KBM-7 (cell line): Measurements from ENCODE around the gene MAB21L3.

Experiments used
- DNase-seq: peaks from one replicate; pipeline ENCODE4 v3.0.0-alpha.2; 2015
- in situ Hi-C: fragments of 300-500 bp; cut with MboI; formaldehyde crosslinking; loops from 2 replicates; pipeline ENCODE4 v1.14.3; 2020; ENCODE audit warnings: low sequenced_read_pairs, low pct_unique_long_range_greater_than_20kb, mixed read lengths

The MAB21L3 gene

DNA sequence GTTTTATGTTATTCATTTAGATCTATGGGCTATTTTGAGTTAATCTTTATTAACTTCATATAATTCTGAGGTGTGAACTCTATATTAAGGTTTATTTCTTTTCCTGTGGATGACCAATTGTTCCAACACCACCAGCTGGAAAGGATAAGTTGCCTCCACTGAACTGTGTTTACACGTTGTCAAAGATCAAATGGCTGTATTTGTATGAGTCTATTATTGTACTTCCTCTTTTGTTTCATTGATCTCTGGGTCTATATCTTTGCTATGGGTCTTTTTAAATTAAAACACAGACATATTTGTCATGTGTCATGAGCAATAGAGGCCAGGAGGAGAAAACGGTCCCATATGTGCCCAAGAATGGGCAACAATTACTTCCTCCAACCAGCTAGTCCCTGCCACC, 5.2 kb upstream of the MAB21L3 start:
- in situ Hi-C loops = no loop called here
- DNase-seq = no peak

DNA sequence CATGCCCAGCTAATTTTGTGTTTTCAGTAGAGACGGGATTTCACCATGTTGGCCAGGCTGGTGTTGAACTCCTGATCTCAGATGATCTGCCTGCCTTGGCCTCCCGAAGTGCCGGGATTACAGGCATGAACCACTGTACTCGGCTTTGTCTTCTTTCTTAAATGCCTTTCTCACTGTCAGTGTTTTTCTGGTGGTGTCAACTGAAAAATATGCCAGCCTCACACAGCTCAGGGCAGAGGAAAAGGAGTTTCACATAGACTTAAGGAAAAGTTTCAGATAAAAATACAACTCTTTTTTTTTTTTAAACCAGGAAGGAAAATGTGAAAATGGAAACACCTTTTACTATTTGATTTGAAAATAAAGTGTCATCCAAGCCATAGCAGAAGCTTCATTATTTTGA, 4.6 kb upstream of the MAB21L3 start:
- in situ Hi-C loops = no loop called here
- DNase-seq = no peak

DNA sequence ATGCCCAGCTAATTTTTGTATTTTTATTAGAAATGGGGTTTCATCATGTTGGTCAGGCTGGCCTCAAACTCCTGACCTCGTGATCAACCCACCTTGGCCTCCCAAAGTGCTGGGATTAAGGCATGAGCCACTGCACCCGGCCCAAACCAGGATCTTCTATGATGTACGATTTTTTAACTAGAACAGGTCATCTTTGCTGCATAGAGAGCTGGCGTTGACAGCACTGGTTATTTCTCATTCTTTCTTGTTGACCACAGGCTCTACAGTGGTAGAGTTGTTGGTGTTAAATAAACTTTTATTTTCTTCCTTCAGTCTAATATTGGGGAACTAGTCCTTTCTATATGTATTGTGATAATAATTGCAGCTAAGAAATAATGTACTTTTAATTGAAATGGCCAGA, 3.8 kb upstream of the MAB21L3 start:
- DNase-seq = no peak
- in situ Hi-C loops = no loop called here

DNA sequence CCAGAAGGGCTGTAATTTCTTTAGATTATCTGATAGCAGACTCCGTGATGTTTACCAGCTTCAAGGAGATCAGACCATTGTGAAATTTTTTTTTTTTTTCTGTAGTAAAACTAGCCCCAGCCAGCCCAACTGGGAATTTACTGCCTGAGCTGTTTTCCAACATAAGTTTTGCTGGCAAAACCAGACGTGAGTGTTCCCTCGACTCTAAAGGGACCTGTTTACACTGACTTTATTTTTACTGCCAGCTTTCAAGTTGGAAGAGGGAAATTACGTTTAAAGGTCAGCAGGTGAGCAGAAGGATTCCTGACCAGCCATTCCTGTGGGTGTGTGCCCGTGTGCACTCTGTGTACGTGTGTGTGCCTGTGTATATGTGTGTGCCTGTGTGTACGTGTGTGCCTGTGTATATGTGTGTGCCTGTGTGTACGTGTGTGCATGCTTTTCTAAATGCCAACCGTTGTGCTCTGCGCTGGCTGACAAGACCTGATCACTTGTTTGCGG, 374 bp downstream of the MAB21L3 start:
- DNase-seq = no peak
- in situ Hi-C loops = no loop called here

DNA sequence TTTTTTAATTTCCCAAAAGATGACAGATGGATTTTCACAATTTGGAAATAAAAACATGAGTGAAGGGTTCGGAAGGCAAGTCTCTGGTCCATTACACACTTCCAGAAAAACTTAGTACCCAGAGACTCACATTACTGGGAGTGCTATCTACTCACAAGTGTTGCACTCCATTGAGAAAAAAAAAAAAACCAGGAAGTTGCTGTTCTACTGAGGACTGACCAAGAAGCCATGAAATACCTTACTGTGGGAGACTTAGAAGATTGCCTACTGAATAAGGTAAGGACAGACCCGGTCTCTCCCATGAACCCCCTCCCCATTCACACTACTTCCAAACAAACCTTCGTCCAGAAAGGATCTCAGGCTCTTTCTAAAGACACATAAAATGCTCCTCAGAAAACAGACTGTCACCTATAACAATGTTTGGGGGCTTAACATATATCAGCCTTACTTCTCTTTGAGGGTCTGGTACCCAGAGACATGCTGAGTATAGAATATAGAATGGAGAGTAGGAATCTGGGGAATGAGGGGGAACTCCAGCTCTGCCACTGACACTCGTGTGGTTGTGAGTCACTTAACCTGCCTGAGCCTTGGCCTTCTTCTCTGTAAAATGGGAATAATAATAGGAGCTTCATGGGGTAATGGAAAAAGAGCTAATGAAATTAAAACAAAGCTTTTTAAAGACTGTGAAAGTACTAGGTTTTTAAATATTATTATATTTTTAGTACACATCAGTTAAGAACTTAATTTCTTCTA, 1.4 kb downstream of the MAB21L3 start:
- in situ Hi-C loops = no loop called here
- DNase-seq = no peak

DNA sequence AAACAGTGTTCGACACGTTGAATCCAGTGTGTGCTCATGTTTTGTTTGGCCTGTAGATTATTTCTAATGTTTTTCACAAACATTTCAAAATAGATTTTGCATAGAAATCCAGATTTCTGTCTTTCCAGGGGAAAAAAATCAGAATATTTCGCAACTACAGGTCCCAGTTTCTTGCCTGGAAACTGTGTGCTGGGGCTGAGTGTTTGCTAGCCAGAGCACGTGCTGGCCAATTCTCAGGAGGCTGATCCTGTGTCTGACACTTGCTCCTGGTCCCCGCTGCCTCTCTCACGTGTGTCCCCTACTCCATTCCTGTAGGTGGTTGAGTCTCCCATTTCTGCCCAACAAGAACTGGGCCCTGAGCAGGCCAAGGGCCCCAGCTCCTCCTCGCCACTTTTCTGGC, 2.4 kb downstream of the MAB21L3 start:
- in situ Hi-C loops = no loop called here
- no peak for DNase-seq

DNA sequence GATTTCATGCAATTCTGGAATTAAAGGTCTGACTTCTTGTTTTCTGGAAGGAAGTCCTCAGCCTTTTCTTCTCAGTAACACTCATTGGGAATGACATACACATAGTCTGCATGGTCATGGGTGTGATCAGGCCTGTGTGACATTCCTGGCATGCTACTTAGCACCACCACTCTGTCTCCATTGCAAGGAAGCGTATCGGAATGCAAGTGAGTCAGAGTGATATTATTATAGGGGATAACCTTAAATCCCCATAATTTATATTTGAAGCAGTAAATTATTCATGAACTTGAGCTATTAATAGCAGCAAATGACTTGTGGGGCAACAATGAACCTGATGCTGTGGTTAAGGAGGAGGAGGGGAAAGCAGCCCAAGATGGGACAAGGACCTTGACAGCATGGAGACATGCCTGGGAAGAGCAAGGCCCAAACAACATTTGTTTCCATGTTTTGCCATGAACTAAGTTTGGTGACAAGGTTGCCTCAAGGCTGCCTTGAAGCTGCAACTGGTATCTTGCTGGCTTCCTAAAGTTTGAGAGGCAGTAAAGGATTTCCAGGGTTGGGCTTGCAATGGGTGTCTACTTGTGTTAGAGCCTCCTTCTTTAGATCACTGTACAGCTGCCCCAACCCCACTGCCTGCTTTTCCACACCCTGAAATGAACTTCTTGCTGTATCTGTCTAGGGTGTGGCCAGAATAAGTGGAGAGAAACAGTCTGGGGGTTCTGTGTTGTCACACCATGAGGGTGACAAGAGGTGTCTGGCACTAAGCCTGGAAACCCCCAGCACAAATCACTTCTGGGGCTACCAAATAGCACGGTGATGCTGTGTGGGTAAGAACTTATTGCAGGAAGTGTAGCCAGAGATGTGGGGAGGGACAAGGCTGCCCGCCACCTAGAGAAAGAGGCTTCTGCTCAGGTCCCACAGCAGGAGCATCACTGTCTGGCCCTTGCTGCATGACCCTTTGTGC, 4.6 kb downstream of the MAB21L3 start:
- in situ Hi-C loops = no loop called here
- no peak for DNase-seq

DNA sequence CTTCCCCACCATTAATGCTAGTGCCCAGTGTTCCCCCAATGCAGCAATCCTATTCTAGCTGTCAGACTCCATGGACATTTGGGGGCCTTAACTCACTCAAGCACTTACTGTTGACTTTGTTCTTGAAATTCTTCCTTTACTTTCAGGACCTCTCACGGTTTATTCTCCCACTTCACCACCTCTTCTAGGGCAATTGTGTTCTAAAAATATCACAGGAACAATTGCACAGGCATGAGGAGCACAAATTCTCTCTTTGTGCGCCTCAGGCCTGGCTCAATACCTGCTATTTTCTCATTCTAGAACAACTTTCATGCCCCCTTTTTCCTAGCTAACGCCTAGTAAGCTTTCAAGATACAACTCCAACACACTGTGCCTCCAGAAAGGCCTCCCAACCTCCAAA, 7.3 kb downstream of the MAB21L3 start:
- DNase-seq = no peak
- in situ Hi-C loops = no loop called here

DNA sequence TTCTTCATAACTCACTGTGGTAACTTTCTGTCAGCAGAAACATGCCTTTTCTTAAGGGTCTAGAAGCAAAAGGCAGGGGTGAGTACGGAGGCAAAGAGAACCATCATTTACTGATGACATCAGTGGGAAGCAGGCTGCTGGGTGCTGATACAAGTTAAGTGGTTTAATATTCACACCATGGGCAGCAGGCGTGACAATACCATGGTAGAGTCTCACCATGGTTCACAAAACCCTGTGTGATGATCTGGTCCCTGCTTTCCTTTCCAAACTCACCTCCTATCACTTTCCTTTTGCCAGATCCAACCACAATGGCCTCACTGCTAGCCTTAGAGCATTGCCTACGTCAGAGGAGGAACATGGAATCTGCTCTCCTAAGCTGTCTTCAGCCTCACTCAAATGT, 8.7 kb downstream of the MAB21L3 start:
- in situ Hi-C loops = no loop called here
- no peak for DNase-seq

DNA sequence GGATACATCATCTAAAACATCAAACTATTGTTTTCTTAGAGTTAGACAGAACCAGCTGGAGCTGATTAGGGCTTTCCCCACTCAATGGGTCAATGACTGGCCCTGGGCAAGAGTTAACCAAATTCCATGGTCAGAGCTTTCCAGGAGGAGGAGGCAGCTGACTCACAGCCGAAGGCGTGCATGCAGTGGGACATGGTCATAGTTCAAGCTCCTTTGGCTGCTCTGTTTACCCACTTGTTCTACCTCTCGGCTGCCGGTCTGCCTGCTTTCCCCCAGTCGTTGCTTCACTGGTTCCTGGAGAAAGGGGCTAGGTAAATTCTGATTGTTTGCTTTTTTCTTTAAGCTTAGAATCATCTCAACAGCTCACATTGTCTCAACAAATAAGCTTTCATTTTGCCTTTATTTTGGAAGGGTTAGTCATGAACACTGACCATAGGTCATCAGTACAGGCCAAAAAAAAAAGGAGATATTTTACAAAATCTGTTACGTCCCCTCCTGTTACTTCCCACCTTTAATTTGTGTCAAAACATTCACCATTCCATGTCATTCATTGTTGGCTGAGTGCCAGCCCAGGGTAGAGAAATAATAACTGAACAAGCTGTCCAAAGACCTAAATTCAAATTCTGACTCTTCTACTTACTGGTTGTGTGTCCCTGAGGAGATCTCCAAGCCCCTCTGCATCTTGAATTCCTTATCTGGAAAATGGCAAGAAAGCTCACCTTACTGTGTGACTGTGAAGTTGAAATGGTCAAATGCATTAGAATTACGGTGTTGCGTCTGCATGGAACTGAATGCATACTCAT, 12.0 kb downstream of the MAB21L3 start:
- in situ Hi-C loops = no loop called here
- DNase-seq = no peak

DNA sequence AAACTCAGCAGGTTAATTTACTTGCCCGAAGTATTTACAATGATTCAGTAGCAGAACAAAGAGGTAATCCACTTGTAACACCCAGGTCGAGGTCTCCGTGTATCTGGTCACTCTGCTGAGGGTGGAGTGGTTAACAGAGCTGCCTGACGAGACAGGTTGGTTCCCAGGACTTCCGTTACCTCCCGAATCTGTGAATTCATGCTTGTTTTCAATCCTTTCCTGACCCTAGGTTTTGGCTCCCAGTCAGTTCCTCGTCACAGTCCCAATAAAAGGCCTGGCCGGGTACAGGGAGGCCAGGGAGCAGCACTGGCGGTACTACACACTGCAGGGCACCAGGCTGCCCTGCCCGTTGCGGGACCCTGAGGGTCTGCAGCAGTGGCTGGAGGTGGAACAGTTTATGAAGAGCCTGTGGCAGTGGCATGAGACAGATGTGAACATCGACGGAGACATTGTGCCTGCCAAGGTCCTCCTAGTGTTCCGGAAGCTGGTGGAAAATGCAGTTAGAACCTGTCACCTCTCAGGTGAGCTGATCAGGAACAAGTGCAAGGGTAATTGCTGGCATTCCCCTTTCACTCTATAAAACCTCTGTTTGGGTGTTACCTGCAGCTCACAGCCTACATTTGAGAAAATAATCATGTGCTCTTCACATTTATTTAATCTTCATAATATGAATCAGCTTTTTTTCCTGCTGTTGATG, 12.8 kb downstream of the MAB21L3 start:
- DNase-seq = no peak
- in situ Hi-C loops = no loop called here

DNA sequence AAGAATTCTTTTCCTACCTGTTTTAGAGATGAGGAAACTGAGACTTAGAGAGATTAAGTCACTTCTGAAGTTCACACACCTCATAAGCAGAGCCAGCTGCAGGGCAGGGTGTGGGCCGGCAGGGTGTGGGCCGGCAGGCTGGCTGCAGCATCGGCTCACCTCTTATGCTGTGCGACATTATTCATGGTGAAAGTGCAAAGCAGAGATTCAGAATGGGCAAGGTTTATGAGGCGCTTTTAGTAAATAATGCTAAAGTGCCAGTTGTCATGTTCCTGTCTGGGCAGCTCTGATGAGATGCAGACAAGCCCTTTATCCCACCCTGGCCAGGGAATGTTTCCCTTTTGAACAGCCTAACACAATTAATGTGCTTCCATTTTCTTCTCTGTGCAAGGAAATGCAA, 14.6 kb downstream of the MAB21L3 start:
- no peak for DNase-seq
- in situ Hi-C loops = no loop called here

DNA sequence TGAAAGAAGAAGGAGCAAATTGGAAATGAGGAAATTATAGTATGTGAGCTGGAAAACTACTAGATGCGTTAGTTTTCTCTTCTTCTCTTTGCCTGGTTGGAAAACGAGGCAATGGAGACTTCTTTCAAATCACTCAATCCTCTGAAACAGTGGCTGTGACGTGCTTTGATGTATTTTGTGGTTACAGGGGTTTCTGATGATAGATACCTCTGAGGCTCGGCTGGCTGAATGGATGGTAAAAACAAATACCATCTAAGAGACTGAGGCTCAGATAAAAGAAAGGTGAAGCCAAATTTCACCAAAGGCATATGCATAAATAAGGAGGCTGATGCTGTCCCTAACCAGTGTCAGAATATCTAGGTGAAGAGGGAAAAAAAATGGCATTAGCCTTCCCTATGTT, 15.1 kb downstream of the MAB21L3 start:
- no peak for DNase-seq
- in situ Hi-C loops = no loop called here

DNA sequence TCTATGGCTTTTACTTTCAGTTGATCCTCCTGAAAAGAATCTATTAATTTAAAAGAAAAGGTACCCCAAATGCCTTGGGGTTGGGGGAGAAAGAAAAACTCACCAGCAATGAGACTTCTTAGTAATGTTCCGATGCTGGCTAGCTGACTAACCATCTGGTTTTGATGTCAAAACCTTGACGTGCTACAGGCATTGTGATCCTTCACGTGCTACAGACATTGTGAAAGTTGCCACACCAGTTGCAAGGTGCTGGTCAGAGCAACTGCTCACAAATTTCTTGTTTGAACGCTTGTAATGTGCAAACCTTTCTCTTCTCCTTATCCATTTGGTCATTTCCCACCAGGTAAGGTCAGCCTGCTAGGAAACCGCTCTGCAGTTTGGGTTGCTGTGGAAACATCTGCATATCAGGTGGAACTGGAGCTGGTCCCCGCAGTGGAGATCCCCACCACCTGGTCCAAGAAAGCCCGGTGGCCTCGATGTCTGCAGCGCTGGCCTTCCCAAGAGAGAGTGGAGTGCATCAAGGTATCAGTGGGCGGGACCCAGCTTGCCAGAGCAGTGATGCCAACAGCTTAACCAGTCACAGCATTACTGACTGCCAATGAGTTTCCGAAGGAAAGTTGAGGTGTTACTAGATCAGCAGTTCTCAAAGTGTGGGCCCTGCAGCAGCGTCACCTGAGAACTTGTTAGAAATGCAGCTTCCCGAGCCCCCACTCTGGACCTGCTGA, 16.1 kb downstream of the MAB21L3 start:
- no peak for DNase-seq
- in situ Hi-C loops = no loop called here

DNA sequence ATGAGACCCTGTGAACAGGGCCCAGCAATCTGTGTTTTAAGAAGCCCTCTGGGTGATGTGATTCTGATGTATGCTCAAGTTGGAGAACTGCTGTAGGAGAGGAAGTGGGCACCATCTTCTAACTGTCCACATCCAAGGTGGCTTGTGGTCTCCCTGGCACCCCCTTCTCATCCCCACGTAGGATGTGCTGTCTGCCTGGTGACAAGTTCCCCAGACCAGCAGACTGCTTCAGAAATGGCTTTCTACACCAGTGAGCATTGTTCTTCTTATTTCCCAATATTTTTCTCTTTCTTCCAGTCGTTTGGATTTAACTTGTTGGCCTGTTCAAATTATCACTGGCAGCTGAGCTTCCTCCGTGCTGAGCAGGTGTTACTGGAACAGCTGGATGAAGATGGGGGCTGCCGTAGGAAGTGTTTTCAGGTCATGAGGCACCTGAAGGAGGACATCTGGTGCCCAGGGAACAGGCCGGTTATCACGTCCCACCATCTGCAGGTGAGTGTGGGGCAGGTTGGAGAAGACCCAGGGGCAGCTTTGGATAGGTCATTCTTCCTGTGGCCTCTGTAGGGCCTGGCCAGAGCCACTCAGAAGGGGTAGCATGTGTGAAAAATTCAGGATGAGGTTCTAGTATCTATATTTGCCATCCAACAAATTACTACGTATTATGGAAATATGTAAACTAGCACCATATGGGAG, 16.8 kb downstream of the MAB21L3 start:
- no peak for DNase-seq
- in situ Hi-C loops = no loop called here

DNA sequence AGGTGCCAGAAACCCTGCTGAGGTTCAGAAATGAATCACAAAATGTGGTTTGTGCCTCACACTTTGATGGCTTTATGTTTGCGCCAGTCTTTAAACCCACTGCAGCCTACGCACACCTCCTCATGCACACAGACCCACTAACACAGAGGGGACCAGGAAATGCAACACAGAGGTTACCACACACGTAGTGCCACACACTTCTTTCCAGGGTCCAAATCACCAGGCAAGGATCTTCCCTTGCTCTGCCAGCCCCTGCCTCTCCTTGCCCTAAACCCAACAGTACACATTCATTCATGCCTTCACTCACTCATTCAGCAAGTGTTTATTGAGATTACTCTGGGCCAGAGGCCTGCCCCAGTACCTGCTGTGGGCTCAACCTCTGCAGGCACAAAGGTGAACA, 17.5 kb downstream of the MAB21L3 start:
- in situ Hi-C loops = no loop called here
- DNase-seq = no peak

DNA sequence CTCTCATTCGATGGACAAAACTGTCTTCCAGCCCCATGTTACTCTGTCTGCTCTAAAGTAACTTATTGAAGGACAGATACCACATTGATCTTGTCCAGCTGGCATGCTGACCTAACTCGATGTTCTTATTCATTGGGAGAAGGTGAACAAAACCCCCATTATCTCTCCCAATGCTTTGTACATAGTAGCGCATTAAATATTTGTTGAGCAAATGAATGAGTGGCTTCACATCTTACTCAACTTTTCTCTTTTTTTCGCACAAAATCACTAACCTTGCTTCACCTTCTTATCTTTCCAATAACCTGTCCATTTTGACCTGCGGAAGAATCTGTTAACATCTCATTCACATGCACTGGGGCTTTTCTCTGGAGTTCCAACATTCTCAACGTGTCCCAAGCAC, 18.3 kb downstream of the MAB21L3 start:
- DNase-seq = no peak

DNA sequence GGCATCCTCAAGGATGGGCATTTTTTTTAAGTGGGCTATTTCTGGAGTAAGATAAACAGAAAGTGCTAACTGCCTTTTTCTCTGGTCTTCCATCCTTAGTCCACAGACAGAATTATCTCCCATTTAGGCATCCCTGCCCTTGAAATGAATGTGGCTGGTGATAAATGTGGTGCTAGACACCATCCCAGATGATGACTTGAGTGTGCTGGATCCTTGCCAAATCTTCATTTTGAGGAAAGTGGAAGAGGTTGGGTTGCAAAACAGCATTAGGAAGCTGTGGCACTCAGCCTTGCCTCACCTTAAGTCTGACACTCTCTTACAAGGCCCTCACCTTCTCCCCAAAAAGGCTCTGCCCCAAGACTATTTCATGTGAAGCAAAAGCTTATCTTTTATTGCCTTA, 19.2 kb downstream of the MAB21L3 start:
- in situ Hi-C loops = no loop called here

More for the DNA sequence above, 18.3 kb downstream of the MAB21L3 start:
- in situ Hi-C loops = no loop called here

More for the DNA sequence above, 19.2 kb downstream of the MAB21L3 start:
- DNase-seq = no peak
